GM23248 (cell line): ENCODE measurements around the gene OSBPL5.

ENCODE experiments used
- EZH2 ChIP-seq: fragments of 200-600 bp; sonication (generic); IDR thresholded peaks from 2 replicates; pipeline ENCODE4 v1.6.1; 2018; ENCODE audit warnings: antibody characterized with exemption, mild to moderate bottlenecking; ENCODE audit not compliant: insufficient read depth, poor library complexity, severe bottlenecking
- EZH2phosphoT487 ChIP-seq: fragments of 200-600 bp; sonication (generic); IDR thresholded peaks from 2 replicates; pipeline ENCODE4 v1.6.1; 2018; ENCODE audit warnings: antibody characterized with exemption, moderate library complexity, mild to moderate bottlenecking, low read depth; ENCODE audit not compliant: insufficient read depth

- TF ChIP-seq EZH2phosphoT487 (no peak), EZH2 (no peak)
Observed at GRCh38 chr11:3155691-3156258, 9.3 kb downstream of the OSBPL5 start.
